GM08714 (cell line): ENCODE measurements around the gene LRRN3.

Experiments
- H3K4me3 ChIP-seq: fragments of 200-500 bp; sonication (Bioruptor generic); 2 replicates; pipeline ENCODE4 v1.5.1; 2014; ENCODE audit warnings: mild to moderate bottlenecking, low read length, inconsistent platforms
- ZNF274 ChIP-seq: IDR thresholded peaks from 2 replicates; pipeline ENCODE4 v1.6.1; 2012; ENCODE audit warnings: mild to moderate bottlenecking, low read depth, low read length

The LRRN3 gene

DNA sequence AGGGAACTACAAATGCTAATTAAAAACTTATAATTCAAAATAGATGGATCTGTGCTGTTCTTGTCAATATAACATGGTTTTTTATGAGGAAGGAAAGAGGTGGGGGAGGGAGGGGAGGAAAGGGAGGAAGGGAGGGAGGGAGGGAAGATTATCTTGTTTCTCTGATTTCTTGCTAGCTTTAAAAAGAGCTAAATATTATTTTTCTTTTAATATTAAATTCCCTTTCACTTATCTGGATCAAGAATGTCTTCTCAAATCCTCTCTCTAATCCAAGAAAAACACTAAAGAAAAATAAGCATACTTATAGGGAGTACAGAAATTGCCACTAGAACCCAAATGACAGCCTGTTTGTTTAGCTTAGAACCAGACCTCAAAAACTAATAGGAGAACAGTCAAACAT, 55.2 kb downstream of the LRRN3 start:
- no peak overlapping the region for H3K4me3 ChIP-seq
- no peak for TF ChIP-seq ZNF274

DNA sequence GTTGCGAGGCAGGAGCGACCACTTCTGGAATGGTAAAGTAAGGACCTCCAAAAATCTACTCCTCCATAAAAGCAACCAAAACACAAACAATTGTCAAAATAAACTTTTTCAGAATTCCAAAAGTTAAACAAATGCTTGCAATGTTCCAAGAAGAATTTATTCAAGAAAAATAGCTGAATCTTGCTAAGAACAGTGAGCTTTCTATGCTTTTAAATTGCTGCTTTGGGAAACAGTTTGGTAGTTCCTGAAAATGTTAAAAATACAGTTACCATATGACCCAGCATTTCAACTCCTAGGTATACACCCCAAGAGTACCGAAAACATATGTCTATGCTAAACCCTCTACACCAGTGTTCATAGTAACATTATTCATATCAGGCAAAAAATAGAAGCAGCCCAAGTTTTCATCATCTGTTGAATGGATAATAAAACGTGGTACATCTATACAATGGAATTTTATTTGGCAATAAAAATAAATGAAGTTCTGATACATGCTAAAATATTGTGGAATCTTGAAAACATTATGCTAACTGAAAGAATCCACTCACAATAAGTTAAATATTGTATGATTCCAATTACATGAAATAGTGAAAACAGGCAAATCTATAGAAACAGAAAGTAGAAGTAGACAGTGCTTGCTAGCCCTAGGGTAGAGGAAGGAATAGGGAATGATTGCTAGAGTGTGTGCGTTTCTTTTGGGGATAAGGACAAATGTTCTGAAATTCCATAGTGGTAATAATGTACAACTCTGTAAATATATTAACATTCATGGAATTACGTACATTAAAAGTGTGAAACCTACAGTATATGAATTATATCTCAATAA, 57.0 kb downstream of the LRRN3 start:
- TF ChIP-seq ZNF274, result no peak
- H3K4me3 ChIP-seq, result no peak overlapping the region

DNA sequence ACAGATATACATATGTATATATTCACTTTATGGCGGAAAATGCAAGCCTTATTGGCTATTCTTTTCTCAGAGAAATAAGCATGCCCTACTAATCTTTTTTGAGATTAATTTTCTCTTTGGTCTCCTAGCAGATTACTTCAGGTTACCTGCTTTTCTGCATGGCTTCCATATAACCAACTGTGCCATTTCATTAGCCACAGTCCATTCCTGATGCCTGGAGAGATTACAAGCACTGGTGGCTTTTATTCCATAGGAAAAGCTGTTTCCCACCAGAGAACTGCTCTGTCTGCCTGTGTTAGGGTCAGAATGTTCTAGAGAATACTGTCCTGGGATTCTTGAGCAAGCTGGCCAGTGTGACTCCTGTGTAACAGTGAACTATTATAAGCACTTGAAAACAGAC, 59.8 kb downstream of the LRRN3 start:
- TF ChIP-seq ZNF274, result no peak

DNA sequence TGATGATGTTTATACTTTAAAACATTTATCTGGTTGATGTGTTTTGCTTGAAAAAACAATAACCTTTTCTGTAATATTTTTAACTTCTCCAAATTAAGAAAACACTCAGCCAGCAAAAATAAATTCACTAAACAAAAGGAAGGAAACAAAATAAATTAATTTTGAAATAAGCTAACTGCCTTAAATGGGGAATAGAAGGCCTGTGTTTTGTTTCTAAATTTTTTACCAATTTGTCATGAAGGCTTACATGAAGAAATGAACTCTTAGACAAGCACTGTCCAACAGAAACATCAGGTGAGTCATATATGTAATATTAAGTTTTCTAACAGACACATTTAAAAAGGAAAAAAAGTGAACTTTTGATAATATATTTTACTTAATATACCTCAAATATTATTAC, 68.5 kb downstream of the LRRN3 start:
- no peak overlapping the region for H3K4me3 ChIP-seq
- TF ChIP-seq ZNF274, result no peak

More for the DNA sequence above, 59.8 kb downstream of the LRRN3 start:
- no peak overlapping the region for H3K4me3 ChIP-seq

DNA sequence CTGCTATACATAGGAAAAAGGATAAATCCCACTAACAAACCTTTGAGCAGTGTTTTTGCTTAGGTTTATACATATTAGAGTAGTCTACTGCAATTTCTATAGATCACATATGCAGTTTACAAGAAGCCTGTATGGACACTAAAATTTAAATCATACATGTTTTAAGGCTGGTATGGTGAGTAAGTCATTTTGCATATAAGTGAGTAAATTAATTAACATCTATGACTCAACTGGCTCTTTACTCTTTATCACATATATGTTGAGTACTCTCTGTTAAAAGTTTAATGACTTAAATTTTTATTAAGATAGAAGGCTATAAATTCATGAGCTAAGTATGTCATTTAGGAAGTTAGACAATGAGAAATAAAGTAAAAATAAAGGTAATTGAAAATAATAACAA, 69.4 kb downstream of the LRRN3 start:
- TF ChIP-seq ZNF274, result no peak
- H3K4me3 ChIP-seq, result no peak overlapping the region

DNA sequence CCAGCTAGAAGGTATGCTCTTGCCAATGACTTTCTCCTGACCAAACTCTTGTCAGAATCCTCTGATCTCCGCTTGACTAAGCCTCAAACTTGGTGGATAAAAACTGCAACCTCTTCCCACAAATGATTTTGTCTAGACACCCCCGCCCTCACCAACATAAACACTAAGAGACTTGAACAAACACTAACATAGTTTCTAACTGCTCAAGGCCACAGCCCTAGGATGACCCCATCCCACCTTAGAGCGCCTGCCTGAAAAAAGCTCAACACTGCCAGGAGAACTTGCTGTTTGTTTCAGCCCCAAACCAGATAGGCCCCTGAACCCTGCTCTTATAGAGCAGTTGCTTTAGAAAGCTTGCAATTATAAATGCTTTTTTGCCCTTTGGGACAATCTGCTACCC, 71.8 kb downstream of the LRRN3 start:
- no peak for TF ChIP-seq ZNF274

DNA sequence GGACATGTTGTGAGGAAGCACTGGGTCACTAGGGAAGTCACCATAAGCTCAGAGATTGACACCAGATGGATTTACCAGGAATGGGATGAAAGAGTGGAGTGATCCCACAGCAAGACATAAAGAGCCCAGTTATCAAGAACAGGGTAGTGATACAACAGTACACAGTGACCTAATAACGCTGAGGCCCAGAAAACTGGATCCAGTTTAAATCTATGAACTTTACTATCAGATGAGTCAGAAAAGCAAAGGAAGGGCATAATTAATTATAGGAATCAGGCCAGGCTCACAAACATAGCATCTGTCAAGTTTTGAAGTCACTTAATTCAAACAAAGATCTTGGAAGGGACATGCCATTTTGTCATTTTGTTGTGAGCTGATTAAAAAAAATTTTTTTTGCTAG, 73.5 kb downstream of the LRRN3 start:
- no peak overlapping the region for H3K4me3 ChIP-seq

More for the DNA sequence above, 71.8 kb downstream of the LRRN3 start:
- H3K4me3 ChIP-seq, result no peak overlapping the region

DNA sequence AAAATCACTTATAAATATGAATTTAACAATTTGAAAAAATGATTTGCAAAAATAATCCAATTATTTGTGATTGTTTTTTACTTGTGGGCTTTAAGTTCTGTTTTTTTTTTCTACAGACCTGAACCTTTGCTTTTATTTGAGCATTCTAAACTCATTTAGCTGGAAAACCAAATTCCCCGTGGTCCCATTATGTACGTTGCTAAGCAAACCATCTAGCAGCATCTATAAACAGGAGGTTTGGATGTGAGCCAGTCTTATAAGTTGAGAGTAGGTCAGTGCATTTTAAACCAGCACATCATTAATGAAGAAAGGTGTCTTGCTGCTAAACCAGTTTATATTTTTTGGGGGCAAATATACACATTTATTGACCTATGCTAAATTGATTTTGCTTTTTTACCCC, 77.3 kb downstream of the LRRN3 start:
- no peak overlapping the region for H3K4me3 ChIP-seq
- TF ChIP-seq ZNF274, result no peak

More for the DNA sequence above, 73.5 kb downstream of the LRRN3 start:
- no peak for TF ChIP-seq ZNF274

DNA sequence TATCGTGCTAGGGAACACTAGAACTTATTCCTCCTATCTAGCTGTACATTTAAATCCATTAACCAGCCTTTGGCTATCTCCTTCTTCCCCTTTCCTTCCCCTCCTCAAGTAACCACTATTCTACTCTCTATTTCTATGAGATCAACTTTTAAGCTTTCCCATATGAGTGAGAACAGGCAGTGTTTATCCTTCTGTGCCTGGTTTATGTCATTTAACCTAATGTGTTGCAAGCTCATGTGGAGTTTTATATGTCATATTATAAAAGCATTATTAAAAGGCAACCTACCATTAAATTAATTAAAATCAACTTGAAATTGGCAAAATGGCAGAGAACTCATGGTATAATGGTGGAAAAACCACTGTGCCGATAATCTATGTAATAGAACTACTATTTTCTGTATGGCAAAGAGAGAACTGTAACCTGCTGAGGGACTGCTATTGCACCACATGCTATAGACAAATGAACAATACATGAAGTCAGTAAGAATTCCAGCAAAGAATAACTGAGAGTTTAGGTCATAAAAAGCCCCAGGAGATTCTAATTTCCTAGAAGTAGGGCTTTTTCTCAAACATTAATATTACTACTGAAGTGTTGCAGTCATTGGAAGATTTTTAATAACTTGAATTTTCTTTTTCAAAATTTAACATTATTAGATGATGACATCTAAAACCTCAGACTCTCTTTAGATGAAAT, 81.8 kb downstream of the LRRN3 start:
- no peak for TF ChIP-seq ZNF274

DNA sequence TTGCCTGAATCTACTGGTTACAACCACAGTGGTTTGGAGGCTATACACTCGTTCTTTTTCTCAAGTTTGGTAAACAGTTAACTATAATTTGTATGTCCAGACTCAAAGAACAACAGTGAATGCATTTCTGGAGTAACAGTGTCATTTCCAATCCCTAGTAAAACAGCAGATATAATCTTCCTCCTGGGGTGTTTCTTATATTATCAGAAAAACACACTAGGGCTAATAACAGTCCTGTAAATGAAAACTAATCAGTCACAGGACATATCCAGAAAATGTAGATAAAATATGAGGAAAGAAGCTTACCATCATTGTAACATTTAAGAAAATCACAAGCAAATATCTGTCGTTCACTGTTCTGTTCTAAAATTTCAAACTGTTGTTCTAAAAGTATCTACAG, 82.6 kb downstream of the LRRN3 start:
- no peak for TF ChIP-seq ZNF274
- H3K4me3 ChIP-seq, result no peak overlapping the region

More for the DNA sequence above, 81.8 kb downstream of the LRRN3 start:
- H3K4me3 ChIP-seq, result no peak overlapping the region

DNA sequence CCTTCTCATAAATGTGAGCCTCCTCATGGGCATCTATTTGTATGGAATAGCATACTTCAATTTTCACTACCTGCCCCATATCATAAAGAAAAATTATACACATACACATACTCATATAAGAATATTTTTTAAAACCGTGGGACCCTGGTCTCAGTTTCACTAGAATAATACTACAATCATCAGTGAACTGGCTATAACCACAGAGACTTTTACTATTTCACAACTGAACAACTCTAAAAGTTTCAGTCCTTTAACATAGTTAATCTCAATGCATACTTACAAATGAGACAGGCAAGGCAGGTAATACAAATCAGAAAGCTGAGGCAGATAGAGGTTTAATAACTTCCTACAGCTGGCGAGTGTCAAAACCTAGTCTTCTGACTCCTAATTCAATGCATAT, 83.1 kb downstream of the LRRN3 start:
- H3K4me3 ChIP-seq, result no peak overlapping the region
- TF ChIP-seq ZNF274, result no peak

DNA sequence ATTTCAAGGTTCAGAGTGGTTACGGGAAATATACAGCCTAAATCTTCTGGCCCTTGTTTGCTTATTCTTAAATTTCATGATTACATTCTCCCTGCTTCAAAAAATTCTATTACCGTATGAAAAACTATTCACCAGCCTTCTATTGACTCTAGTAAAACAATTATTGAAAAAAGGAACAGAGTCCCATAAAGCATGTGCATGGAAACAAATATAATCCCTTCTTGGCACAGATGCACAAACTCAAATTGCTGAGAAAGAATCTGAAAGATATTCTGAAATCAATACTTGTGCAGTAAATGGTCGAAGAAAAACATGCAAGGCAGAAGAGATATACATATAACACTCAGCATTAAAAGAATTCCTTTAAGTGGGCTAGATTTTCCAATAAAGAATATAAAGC, 83.6 kb downstream of the LRRN3 start:
- no peak for TF ChIP-seq ZNF274
- H3K4me3 ChIP-seq, result no peak overlapping the region
